ENCODE results near the gene LPIN3. TPM values are rescaled to one million over a fixed set of nuclear protein-coding genes. Genes with fewer than 3 reads are reported as not detected.

Gene LPIN3
- total and polyA plus RNA-seq, 2 of the 4 experiments (the other 2 are of a cell fraction): 2.3 to 8.3 TPM

DNA sequence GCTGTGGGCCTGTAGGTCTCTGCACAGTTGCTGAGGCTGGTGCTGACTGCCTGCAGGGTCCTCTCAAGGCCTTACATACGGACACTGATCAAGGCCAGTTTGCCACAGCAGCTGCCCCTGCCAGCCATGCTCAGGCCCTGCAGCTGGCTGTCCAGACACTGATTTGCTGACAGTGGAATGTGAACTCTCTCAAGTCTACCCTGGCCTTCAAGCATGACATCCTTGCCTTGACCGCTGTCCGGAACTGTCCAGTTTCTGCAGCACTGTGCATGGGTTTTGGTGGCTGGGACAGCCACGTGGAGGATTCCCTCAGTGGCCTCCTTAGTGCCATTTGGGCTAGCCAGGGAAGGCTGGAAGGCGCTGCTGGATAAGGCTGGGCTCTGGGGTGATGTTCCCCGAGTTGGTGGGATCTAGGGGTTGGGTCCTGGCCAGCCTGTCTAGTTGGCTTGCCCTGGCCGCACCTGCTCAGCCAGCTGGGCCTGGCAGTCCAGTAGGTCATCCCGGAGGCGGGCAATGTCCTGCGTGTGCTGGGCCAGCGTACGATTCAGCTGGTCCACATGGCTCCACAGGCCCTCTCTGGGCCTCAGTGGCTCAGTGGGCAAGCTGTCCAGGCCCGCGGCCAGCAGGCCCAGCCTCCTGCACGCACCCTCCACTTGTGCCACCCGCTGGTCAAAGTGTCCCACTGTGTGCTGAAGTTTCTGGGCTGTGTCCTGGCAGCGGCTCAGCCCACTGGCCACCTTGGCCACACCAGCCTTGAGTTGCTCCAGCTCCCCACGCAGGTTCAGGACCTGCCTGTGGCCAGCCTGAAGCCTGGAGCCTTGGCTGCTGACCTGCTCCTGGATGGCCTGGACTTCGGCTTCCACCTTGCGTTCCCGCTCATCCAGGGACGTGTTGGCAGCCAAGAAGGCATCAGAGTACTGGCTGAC, 20.5 kb downstream of the LPIN3 start:
- intact Hi-C loops (cut with micrococcal nuclease): no loop called here
- Histone ChIP-seq H4K91ac (ENCODE audit: insufficient read depth, low read depth, low read length) (no peak overlapping the region), H3K79me1 (ENCODE audit: low read depth in 1 of 2, low read length in 2 of 2) (no peaks in the 10 kb centered on the region), H3K4me3 (ENCODE audit: insufficient read depth, low read depth, low read length) (no peak overlapping the region), H2AFZ (replicated peaks; ENCODE audit: low read length, poor library complexity) (peak overlapping the region; percentile 23), H3K4me2 (ENCODE audit: low read depth, low read length) (no peak overlapping the region), H3K4ac (ENCODE audit: low read depth, low read length) (no peak overlapping the region), H3K27me3 (ENCODE audit: control insufficient read depth, insufficient read depth, low read length) (peaks cover 25% of the 10 kb centered on the region), H2AK9ac (replicated peaks; ENCODE audit: low read depth, low read length, poor library complexity) (no peak overlapping the region), H3K27ac (ENCODE audit: insufficient read depth, low read length) (no peak overlapping the region), H4K8ac (ENCODE audit: low read depth in 2 of 2, low read length in 2 of 2) (no peak overlapping the region), H3K56ac (ENCODE audit: extremely low read depth, insufficient read depth, low read length) (no peak overlapping the region), H2BK15ac (ENCODE audit: low read depth, low read length) (no peak overlapping the region), H3K18ac (ENCODE audit: low read depth, low read length) (no peak overlapping the region), H2BK20ac (ENCODE audit: low read depth, low read length) (no peak overlapping the region), H3K23ac (ENCODE audit: low read depth, low read length) (no peak overlapping the region), H3K14ac (replicated peaks; ENCODE audit: low read depth, low read length) (no peak overlapping the region), H2BK5ac (ENCODE audit: low read depth, low read length, poor library complexity, severe bottlenecking) (no peak overlapping the region), H4K20me1 (ENCODE audit: insufficient read depth, low read length) (peaks cover 4% of the 10 kb centered on the region; the same call in 1 of the 2 replicates), H2BK120ac (ENCODE audit: low read depth, low read length) (no peak overlapping the region), H3K9ac (ENCODE audit: low read depth, low read length) (no peak overlapping the region), H3K36me3 (ENCODE audit: control insufficient read depth, insufficient read depth, low read length) (no peaks in the 10 kb centered on the region), H3K4me1 (ENCODE audit: control insufficient read depth, insufficient read depth, low read length) (no peaks in the 10 kb centered on the region), H4K5ac (ENCODE audit: low read depth, low read length) (no peak overlapping the region), H2AK5ac (ENCODE audit: low read depth, low read length) (no peak overlapping the region), H3K9me1 (ENCODE audit: insufficient read depth, low read length) (no peaks in the 10 kb centered on the region), H3K9me3 (ENCODE audit: control insufficient read depth, insufficient read depth, low read length) (no peaks in the 10 kb centered on the region)
- ChIA-PET POLR2A (ENCODE audit: unreplicated experiment) (no interaction called here), CTCF (interaction anchor here (0.6 kb wide), 1 partner anchor 16 kb away, joined by 3 read pairs; no protein-coding TSS in a partner anchor)
- no peak for TF ChIP-seq BHLHE40 (IDR thresholded peaks at IDR 0.05; ENCODE audit: low read depth, low read length)
- TF ChIP-seq, protein P1, sequence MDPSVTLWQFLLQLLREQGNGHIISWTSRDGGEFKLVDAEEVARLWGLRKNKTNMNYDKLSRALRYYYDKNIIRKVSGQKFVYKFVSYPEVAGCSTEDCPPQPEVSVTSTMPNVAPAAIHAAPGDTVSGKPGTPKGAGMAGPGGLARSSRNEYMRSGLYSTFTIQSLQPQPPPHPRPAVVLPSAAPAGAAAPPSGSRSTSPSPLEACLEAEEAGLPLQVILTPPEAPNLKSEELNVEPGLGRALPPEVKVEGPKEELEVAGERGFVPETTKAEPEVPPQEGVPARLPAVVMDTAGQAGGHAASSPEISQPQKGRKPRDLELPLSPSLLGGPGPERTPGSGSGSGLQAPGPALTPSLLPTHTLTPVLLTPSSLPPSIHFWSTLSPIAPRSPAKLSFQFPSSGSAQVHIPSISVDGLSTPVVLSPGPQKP (IDR thresholded peaks at IDR 0.05; ENCODE audit: borderline replicate concordance, low read depth, low read length): no peak
- TF ChIP-seq CHD1 (IDR thresholded peaks at IDR 0.05; ENCODE audit: low read depth, low read length): no peak
- TF ChIP-seq, protein P2, sequence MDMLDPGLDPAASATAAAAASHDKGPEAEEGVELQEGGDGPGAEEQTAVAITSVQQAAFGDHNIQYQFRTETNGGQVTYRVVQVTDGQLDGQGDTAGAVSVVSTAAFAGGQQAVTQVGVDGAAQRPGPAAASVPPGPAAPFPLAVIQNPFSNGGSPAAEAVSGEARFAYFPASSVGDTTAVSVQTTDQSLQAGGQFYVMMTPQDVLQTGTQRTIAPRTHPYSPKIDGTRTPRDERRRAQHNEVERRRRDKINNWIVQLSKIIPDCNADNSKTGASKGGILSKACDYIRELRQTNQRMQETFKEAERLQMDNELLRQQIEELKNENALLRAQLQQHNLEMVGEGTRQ (IDR thresholded peaks at IDR 0.05; ENCODE audit: low read depth, low read length): no peak
- no peak for TF ChIP-seq POLR2A (IDR thresholded peaks at IDR 0.05; ENCODE audit: low read depth, low read length)
- TF ChIP-seq MAFK (IDR thresholded peaks at IDR 0.05; ENCODE audit: low read depth, low read length): no peak
- TF ChIP-seq RFX5 (IDR thresholded peaks at IDR 0.05; ENCODE audit: low read depth, low read length): no peak
- no peak for TF ChIP-seq MXI1 (IDR thresholded peaks at IDR 0.05; ENCODE audit: borderline replicate concordance, low read depth, low read length)
- TF ChIP-seq FOS (IDR thresholded peaks at IDR 0.05; ENCODE audit: low read depth, low read length): no peak
- no peak for TF ChIP-seq CEBPB (IDR thresholded peaks at IDR 0.05; ENCODE audit: low read depth, low read length)
- TF ChIP-seq NFE2L2 (IDR thresholded peaks at IDR 0.05; ENCODE audit: low read depth, low read length): no peak
- WGBS, 2 experiments (ENCODE audit: extremely low coverage in 2 of 2, insufficient read length in 1 of 2): 92% methylated on average over 18 of the region's 22 CpGs; no CpG with 5 or more reads in 1 of the 2 experiments
- in situ Hi-C loops (cut with MboI; ENCODE audit: low sequenced_read_pairs): no loop called here
- DNase-seq (no peak), ATAC-seq (ENCODE audit: low read depth) (no peak)
- no TSS peak for BruUV-seq (replicated peaks)
- dilution Hi-C loops (cut with HindIII; ENCODE audit: low sequenced_read_pairs, unreplicated experiment): no loop called here

Measured in IMR-90 (cell line).